Measurements from ENCODE around the gene OR52R1.

DNA sequence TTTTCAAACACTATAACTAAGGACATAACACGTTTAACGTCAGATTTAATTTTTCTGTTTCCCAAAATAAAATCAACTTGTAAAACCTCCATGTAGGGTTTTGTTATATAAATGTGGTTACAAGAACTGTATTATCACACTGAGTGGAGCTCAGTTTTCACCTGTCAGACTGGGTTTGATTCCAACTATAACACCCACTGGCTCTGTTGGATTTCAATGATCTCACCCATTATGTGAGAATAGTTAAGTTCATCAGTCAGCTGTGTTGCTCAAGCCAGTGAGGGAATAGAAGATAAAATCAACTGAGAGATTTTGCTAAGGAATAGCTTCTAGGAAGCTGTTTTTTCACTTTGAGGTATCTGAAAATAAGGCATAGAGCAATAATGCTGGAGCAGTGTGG is 5.1 kb upstream of the OR52R1 start:
- TF ChIP-seq, protein P1, sequence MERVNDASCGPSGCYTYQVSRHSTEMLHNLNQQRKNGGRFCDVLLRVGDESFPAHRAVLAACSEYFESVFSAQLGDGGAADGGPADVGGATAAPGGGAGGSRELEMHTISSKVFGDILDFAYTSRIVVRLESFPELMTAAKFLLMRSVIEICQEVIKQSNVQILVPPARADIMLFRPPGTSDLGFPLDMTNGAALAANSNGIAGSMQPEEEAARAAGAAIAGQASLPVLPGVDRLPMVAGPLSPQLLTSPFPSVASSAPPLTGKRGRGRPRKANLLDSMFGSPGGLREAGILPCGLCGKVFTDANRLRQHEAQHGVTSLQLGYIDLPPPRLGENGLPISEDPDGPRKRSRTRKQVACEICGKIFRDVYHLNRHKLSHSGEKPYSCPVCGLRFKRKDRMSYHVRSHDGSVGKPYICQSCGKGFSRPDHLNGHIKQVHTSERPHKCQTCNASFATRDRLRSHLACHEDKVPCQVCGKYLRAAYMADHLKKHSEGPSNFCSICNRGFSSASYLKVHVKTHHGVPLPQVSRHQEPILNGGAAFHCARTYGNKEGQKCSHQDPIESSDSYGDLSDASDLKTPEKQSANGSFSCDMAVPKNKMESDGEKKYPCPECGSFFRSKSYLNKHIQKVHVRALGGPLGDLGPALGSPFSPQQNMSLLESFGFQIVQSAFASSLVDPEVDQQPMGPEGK (CRISPR knock-in tag; IDR thresholded peaks at IDR 0.05; ENCODE audit: borderline replicate concordance): no peak
- TF ChIP-seq RARB (CRISPR knock-in tag; IDR thresholded peaks at IDR 0.05) (no peak), ARNTL (CRISPR knock-in tag; IDR thresholded peaks at IDR 0.05; ENCODE audit: borderline replicate concordance, low read depth) (no peak), PPARA (CRISPR knock-in tag; IDR thresholded peaks at IDR 0.05; ENCODE audit: borderline replicate concordance) (no peak), TCF4 (CRISPR knock-in tag; IDR thresholded peaks at IDR 0.05; ENCODE audit: borderline replicate concordance) (no peak), ISL1 (CRISPR knock-in tag; IDR thresholded peaks at IDR 0.05) (no peak), SNAI2 (CRISPR knock-in tag; IDR thresholded peaks at IDR 0.05) (no peak)
- TF ChIP-seq, protein P2, sequence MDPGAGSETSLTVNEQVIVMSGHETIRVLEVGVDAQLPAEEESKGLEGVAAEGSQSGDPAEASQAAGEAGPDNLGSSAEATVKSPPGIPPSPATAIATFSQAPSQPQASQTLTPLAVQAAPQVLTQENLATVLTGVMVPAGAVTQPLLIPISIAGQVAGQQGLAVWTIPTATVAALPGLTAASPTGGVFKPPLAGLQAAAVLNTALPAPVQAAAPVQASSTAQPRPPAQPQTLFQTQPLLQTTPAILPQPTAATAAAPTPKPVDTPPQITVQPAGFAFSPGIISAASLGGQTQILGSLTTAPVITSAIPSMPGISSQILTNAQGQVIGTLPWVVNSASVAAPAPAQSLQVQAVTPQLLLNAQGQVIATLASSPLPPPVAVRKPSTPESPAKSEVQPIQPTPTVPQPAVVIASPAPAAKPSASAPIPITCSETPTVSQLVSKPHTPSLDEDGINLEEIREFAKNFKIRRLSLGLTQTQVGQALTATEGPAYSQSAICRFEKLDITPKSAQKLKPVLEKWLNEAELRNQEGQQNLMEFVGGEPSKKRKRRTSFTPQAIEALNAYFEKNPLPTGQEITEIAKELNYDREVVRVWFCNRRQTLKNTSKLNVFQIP (CRISPR knock-in tag; IDR thresholded peaks at IDR 0.05; ENCODE audit: borderline replicate concordance, low read depth): no peak
